HL-60 (cell line): ENCODE data around the gene ACSL6.

Experiments
- DNase-seq, 2 experiments: peaks; one replicate each; pipeline ENCODE4 v3.0.0-alpha.2; 2010 to 2020; ENCODE audit warnings: low read depth in 1 of 2, low spot score in 1 of 2
- H3K27ac ChIP-seq: fragments of 250-450 bp; sonication (Bioruptor Pico); replicated peaks from 2 replicates; pipeline ENCODE4 v1.5.1; 2020; ENCODE audit warnings: mild to moderate bottlenecking, moderate library complexity
- H3K27me3 ChIP-seq: fragments of 250-450 bp; sonication (Bioruptor Pico); 2 replicates; pipeline ENCODE4 v1.5.1; 2021; ENCODE audit warnings: mild to moderate bottlenecking, moderate library complexity; ENCODE audit not compliant: insufficient read depth, poor library complexity, severe bottlenecking
- H3K4me3 ChIP-seq: replicated peaks from 2 replicates; pipeline ENCODE4 v1.5.1; 2011; ENCODE audit warnings: mild to moderate bottlenecking, control low read depth, low read length; ENCODE audit not compliant: insufficient read depth
- GABPA ChIP-seq: IDR thresholded peaks from 2 replicates; pipeline ENCODE4 v1.6.1; 2012; ENCODE audit warnings: low read depth
- POLR2AphosphoS5 ChIP-seq: IDR thresholded peaks from 2 replicates; pipeline ENCODE4 v1.6.1; 2012; ENCODE audit warnings: low read depth
- REST ChIP-seq: IDR thresholded peaks from 2 replicates; pipeline ENCODE4 v1.6.1; 2012; ENCODE audit warnings: low read depth; ENCODE audit not compliant: insufficient replicate concordance
- SPI1 ChIP-seq: IDR thresholded peaks from 2 replicates; pipeline ENCODE4 v1.6.1; 2012; ENCODE audit warnings: low read depth, mild to moderate bottlenecking, borderline replicate concordance
- TF ChIP-seq, protein P1 (sequence below): IDR thresholded peaks from one replicate; pipeline ENCODE4 v1.5.1; 2011; ENCODE audit warnings: low read length, control low read depth, inconsistent platforms; ENCODE audit not compliant: insufficient read depth

Gene ACSL6

DNA sequence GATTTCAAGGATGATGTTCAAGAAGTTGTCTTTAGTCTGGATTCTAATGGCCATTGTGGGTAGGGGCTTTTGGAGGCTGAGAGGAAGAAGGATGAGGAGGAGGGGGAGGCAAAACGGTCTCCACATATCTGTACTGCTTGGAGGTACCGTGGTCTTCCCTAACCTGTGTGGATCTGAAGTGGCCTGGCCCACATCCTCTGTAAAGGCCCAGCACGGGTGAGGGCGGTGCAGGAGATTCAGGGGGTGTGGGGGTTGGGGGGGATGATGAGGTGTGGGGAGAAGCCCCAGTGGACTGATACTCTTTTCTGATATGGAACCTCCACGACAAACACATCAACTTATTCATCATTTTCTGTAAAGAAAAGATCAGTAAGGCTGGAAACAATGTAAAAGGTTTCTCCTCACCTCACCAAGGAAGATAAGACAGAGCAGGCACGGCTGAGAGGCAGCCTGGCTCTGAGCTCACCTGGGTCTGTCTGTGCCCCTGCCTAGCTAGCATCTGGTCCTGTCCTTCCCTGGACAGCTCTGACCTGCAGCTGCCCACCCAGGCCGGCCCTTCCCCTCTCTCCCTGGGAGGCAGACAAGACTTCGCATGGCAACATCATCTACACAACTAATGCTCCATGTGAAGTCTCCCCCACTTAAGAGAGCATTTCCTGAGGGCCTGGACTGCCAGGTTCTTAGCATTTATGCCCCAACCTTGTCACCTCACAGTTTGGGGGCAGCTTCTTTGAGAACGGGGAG, 43.4 kb upstream of the ACSL6 start:
- no peaks in the 10 kb centered on the region for H3K27me3 ChIP-seq
- no peak overlapping the region for H3K27ac ChIP-seq
- no peak overlapping the region for H3K4me3 ChIP-seq
- TF ChIP-seq, protein P1, sequence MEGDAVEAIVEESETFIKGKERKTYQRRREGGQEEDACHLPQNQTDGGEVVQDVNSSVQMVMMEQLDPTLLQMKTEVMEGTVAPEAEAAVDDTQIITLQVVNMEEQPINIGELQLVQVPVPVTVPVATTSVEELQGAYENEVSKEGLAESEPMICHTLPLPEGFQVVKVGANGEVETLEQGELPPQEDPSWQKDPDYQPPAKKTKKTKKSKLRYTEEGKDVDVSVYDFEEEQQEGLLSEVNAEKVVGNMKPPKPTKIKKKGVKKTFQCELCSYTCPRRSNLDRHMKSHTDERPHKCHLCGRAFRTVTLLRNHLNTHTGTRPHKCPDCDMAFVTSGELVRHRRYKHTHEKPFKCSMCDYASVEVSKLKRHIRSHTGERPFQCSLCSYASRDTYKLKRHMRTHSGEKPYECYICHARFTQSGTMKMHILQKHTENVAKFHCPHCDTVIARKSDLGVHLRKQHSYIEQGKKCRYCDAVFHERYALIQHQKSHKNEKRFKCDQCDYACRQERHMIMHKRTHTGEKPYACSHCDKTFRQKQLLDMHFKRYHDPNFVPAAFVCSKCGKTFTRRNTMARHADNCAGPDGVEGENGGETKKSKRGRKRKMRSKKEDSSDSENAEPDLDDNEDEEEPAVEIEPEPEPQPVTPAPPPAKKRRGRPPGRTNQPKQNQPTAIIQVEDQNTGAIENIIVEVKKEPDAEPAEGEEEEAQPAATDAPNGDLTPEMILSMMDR = no peak
- no peak for TF ChIP-seq REST
- no peak for TF ChIP-seq POLR2AphosphoS5
- TF ChIP-seq GABPA = no peak
- TF ChIP-seq SPI1 = no peak
- DNase-seq = no peak

- TF ChIP-seq GABPA (no peak), POLR2AphosphoS5 (no peak), SPI1 (no peak), REST (no peak)
- TF ChIP-seq, protein P1 = no peak
- no peaks in the 10 kb centered on the region for H3K27me3 ChIP-seq
- no peak overlapping the region for H3K27ac ChIP-seq
- no peak overlapping the region for H3K4me3 ChIP-seq
- no peak for DNase-seq
Measured at GRCh38 chr5:132054031-132054696, 42.7 kb upstream of the ACSL6 start.

DNA sequence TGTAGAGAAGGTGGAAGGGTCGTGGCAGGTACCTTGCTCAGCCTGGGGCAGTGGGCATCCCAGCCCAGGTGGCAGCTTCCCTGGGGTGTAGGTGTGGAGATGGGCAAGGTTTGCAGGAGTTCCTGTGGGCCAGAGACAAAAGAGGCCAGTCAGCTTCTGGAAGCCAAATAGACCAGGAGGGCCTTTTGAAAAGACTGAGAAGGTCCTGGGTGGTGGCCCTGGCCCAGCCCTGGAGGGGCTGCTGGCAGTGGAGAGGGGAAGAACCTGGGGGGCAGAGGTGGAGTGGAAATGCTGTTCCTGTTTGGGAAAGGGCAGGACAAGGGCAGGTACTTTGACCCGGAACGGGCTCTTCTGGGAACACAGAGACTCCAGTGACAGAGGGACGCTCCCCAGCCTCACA, 42.0 kb upstream of the ACSL6 start:
- Histone ChIP-seq H3K4me3 (no peak overlapping the region), H3K27me3 (no peaks in the 10 kb centered on the region), H3K27ac (no peak overlapping the region)
- TF ChIP-seq REST (no peak), GABPA (no peak), SPI1 (no peak), POLR2AphosphoS5 (no peak)
- TF ChIP-seq, protein P1 = no peak
- DNase-seq = no peak
